ENCODE results near the gene RBM18. TPM values are rescaled to one million over a fixed set of nuclear protein-coding genes. Genes with fewer than 3 reads are reported as not detected.

The RBM18 gene
- total RNA-seq, 4 donors from 2014 or later, result 8.1 to 18.8 (median 10.1) TPM

DNA sequence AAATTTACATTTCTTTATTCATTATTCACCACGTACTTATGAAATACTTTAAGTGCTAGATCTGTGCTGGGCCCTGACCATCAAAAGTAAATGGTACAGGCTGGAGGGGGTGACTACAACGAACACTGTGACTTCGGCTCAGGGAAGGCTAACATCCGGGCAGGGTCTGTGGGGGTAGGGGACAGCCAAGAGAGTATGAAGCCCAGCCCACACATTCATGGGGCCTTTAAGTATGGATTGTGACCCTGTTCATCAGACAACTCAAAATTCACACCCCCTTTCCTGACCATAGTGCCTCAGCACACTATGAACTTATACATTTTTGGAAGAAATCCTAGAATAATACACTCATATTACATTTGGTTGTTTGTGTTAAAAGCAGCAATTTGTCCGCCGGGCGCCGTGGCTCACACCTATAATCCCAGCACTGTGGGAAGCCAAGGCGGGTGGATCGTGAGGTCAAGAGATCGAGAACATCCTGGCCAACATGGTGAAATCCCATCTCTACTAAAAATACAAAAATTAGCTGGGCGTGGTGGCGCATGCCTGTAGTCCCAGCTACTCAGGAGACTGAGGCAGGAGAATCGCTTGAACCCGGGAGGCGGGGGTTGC is 71.6 kb downstream of the RBM18 start:
- TF ChIP-seq CTCF (IDR thresholded peaks at IDR 0.05; ENCODE audit: low read depth), result no peak

DNA sequence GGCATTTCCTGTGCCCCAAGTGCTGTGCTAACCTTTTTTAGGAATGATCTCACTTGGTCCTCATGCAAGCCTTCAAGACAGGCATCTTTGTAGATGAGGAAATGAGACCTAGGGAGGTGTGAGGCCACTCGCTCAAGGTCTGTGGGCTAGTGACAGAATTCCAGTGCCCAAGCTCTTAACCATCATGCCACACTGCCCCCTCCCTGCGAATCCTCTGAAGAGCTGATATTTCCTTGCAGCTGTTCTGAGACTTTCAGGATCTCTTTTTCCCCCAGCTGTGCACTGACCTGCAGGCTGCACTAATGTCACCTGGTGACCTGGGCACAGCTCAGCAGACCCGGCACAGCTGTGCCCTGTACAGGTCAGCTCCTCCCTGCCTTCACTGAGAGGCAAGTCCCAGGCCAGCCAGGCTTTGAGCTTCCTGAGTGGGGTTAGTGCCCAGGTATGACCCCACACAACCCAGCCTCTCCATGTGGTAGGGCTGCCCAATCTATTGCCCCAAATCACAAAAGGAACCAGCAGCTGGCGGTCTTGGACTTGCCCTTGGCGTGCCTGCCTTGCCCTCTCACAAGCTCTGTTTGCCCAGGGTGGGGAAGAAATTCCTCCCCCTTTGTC is 72.3 kb downstream of the RBM18 start:
- TF ChIP-seq CTCF (IDR thresholded peaks at IDR 0.05; ENCODE audit: low read depth), result no peak

DNA sequence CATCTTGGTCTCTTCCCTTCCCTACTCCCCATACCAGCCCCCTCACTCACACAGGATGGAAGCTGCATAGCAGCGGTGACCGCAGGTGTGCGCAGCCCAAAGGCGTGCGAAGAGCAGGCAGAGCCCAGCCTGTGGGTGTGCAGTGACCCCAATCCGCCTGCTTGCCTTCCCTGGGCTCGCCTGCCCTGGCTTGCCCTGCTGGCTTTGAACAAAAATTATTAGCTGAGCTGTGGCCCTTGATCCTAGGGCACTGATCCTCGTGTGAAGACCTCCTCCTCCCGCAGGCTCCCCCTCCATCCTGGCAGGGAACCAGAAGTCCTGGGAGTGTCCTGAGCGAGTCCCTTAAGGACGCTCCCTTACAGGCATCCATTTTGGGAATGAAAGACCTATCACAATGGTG is 73.1 kb downstream of the RBM18 start:
- TF ChIP-seq CTCF (IDR thresholded peaks at IDR 0.05; ENCODE audit: low read depth), result no peak

GRCh38 chr9:122190597-122191381 is 73.9 kb downstream of the RBM18 start:
- TF ChIP-seq CTCF (IDR thresholded peaks at IDR 0.05; ENCODE audit: low read depth), result no peak

- TF ChIP-seq CTCF (IDR thresholded peaks at IDR 0.05; ENCODE audit: low read depth), result no peak
These were observed 76.3 kb downstream of the RBM18 start for GRCh38 chr9:122188369-122188768.

Other genes starting within 250 kb of the RBM18 start
- gene TTLL11, start 171.5 kb downstream of the RBM18 start, total RNA-seq, result 1 to 10 TPM; 4.4 to 8.7 (median 6.4) TPM
- 10 to 100 TPM; 24.5 to 53.0 (median 28.7) TPM for gene NDUFA8, start 105.1 kb downstream of the RBM18 start, total RNA-seq
- not detected for gene MORN5, start 104.9 kb downstream of the RBM18 start, total RNA-seq
- 10 to 100 TPM in 1 of 4 donors, 1 to 10 TPM in 3; 3.1 to 10.1 (median 6.4) TPM for gene LHX6, start 35.9 kb downstream of the RBM18 start, total RNA-seq
- gene MRRF, start within 50 bp of the RBM18 start, total RNA-seq, result 10 to 100 TPM; 34.8 to 61.0 (median 42.5) TPM
- 1 to 10 TPM; 4.5 to 9.5 (median 5.2) TPM for gene PTGS1, start 106.2 kb upstream of the RBM18 start, total RNA-seq
- gene OR1J1, start 213.1 kb upstream of the RBM18 start, total RNA-seq, result not detected
- gene OR1J2, start 246.0 kb upstream of the RBM18 start, total RNA-seq, result not detected